H1 (cell line): ENCODE results near the gene MLF2. TPM values are rescaled to one million over a fixed set of nuclear protein-coding genes. Genes with fewer than 3 reads are reported as not detected.

Experiments
- ASH2L ChIP-seq: fragments of 200-600, 300-600 bp; sonication (generic); IDR thresholded peaks from one replicate; pipeline ENCODE4 v1.7.1; 2017; ENCODE audit warnings: low read length
- CBX8 ChIP-seq: fragments of 300-800, 300-1000 bp; sonication (generic); IDR thresholded peaks from 2 replicates; pipeline ENCODE4 v1.7.1; 2016; ENCODE audit warnings: low read depth, low read length, borderline replicate concordance
- CEBPB ChIP-seq: IDR thresholded peaks from 2 replicates; pipeline ENCODE4 v1.6.1; 2012; ENCODE audit warnings: low read depth, low read length
- CTCF ChIP-seq, 3 experiments: IDR thresholded peaks; 1 replicate in 2 of 3; 2 replicates in 1 of 3; pipeline versions ENCODE4 v1.5.1 to v1.6.1; 2011; ENCODE audit warnings: low read length in 3 of 3, mild to moderate bottlenecking in 3 of 3, inconsistent platforms in 2 of 3, low read depth in 1 of 3, moderate library complexity in 1 of 3; ENCODE audit not compliant: insufficient read depth in 1 of 3; ENCODE audit errors: control extremely low read depth in 1 of 3
- E2F6 ChIP-seq: IDR thresholded peaks from 2 replicates; pipeline ENCODE4 v1.6.1; 2012; ENCODE audit warnings: inconsistent platforms
- HDAC2 ChIP-seq, 2 experiments: fragments of 300-600 bp in 1 of 2; sonication (generic) in 1 of 2; IDR thresholded peaks; 2 replicates each; pipeline ENCODE4 v1.6.1; 2011 to 2012; ENCODE audit warnings: low read depth in 2 of 2, low read length in 2 of 2, mild to moderate bottlenecking in 2 of 2, moderate library complexity in 2 of 2, borderline replicate concordance in 1 of 2, inconsistent platforms in 1 of 2
- JUN ChIP-seq: IDR thresholded peaks from 2 replicates; pipeline ENCODE4 v1.6.1; 2011; ENCODE audit warnings: low read depth, mild to moderate bottlenecking, improper control_type of control experiment, low read length
- JUND ChIP-seq: IDR thresholded peaks from 2 replicates; pipeline ENCODE4 v1.6.1; 2011; ENCODE audit warnings: mild to moderate bottlenecking, improper control_type of control experiment, low read length
- MAFK ChIP-seq: IDR thresholded peaks from 2 replicates; pipeline ENCODE4 v1.6.1; 2012; ENCODE audit warnings: low read depth, mild to moderate bottlenecking, improper control_type of control experiment, low read length
- NANOG ChIP-seq: IDR thresholded peaks from 2 replicates; pipeline ENCODE4 v1.6.1; 2011; ENCODE audit warnings: low read length, low read depth, mild to moderate bottlenecking, inconsistent platforms; ENCODE audit not compliant: insufficient read depth, poor library complexity, severe bottlenecking
- NRF1 ChIP-seq: IDR thresholded peaks from 2 replicates; pipeline ENCODE4 v1.6.1; 2011; ENCODE audit warnings: mild to moderate bottlenecking, low read depth, low read length, improper control_type of control experiment
- PHF8 ChIP-seq: fragments of 200-600 bp; sonication (generic); conservative IDR thresholded peaks from 2 replicates; pipeline ENCODE4 v1.7.1; 2012; ENCODE audit warnings: low read depth, mild to moderate bottlenecking, inconsistent platforms, low read length, moderate library complexity
- POLR2A ChIP-seq, 2 experiments: IDR thresholded peaks; 1 replicate in 1 of 2; 2 replicates in 1 of 2; pipeline ENCODE4 v1.6.1; 2011; ENCODE audit warnings: low read depth in 2 of 2, low read length in 2 of 2, mild to moderate bottlenecking in 2 of 2; ENCODE audit errors: control extremely low read depth in 1 of 2
- POU5F1 ChIP-seq: IDR thresholded peaks from 2 replicates; pipeline ENCODE4 v1.6.1; 2011; ENCODE audit warnings: low read depth, mild to moderate bottlenecking, low read length, moderate library complexity
- RBBP5 ChIP-seq: IDR thresholded peaks from 2 replicates; pipeline ENCODE4 v1.7.1; 2012; ENCODE audit warnings: low read depth, mild to moderate bottlenecking, inconsistent platforms, low read length, moderate library complexity, borderline replicate concordance
- RNF2 ChIP-seq: fragments of 200-900, 300-1000 bp; sonication (generic); IDR thresholded peaks from 2 replicates; pipeline ENCODE4 v1.7.1; 2016; ENCODE audit warnings: borderline replicate concordance, low read depth, mild to moderate bottlenecking, antibody characterized with exemption, low read length; ENCODE audit not compliant: poor library complexity, severe bottlenecking; ENCODE audit errors: missing control alignments
- SIRT6 ChIP-seq: IDR thresholded peaks from one replicate; pipeline ENCODE4 v1.7.1; 2012; ENCODE audit warnings: low read length, inconsistent platforms
- SP1 ChIP-seq: IDR thresholded peaks from 2 replicates; pipeline ENCODE4 v1.6.1; 2011; ENCODE audit warnings: low read depth, low read length
- TAF7 ChIP-seq: optimal IDR thresholded peaks from 2 replicates; pipeline ENCODE3; 2011; ENCODE audit warnings: low read depth, mild to moderate bottlenecking, inconsistent platforms, low read length, moderate library complexity, borderline replicate concordance
- TEAD4 ChIP-seq: IDR thresholded peaks from 2 replicates; pipeline ENCODE4 v1.6.1; 2012; ENCODE audit warnings: low read depth, low read length, inconsistent platforms, mixed read lengths
- polyA plus RNA-seq, 7 experiments: library from polyadenylated mRNA; depleted of rRNA in 3 of 7; stranded (reverse) in 5 of 7; unstranded in 2 of 7; fragments of >200 nt in 5 of 7; fragments of 200-250 nt in 2 of 7; gene quantifications; 1 replicate in 5 of 7; 2 replicates in 1 of 7; 4 replicates in 1 of 7; pipeline versions ENCODE4 v1.2.1 to v1.2.3, GENCODE V29; 2011 to 2013; ENCODE audit warnings: missing spikeins in 2 of 7, mixed read lengths in 2 of 7
- total RNA-seq: library from RNA; stranded (reverse); fragmentation: NEBNext Ultra II Directional; extraction: Animal tissue kit (Norgen Biotek cat#: 25700); gene quantifications from 2 replicates; pipeline ENCODE4 v1.2.1, GENCODE V29; 2021

The MLF2 gene
- total and polyA plus RNA-seq, 2 of the 8 experiments (the other 6 are each of a cell fraction or from before 2014, with no cell fraction given): 229 to 401 TPM

GRCh38 chr12:6765634-6766581, 13.0 kb upstream of the MLF2 start, which contains the start of gene PTMS (continued):
- TF ChIP-seq JUND (no peak), E2F6 (no peak), ASH2L (peak; percentile 62), CEBPB (no peak), RNF2 (no peak), HDAC2 (IDR thresholded peaks at IDR 0.05; ENCODE audit: borderline replicate concordance in 1 of 2, low read depth in 2 of 2, low read length in 2 of 2) (0 out of 4 replicates have a peak, but pooled peaks of 1 of the 2 experiments have one; percentile 20), SP1 (peak; percentile 8; the same call in 1 of the 2 replicates), SIRT6 (no peak), POU5F1 (no peak), POLR2A (IDR thresholded peaks at IDR 0.05; ENCODE audit: control extremely low read depth in 1 of 2, low read depth in 2 of 2, low read length in 2 of 2) (peak in 1 of 2 experiments; percentile 88; a peak in 2 of 3 replicates), NANOG (no peak), PHF8 (peak; percentile 49), RBBP5 (peak; percentile 33), NRF1 (no peak), CTCF (IDR thresholded peaks at IDR 0.05; ENCODE audit: control extremely low read depth in 1 of 3, insufficient read depth in 1 of 3, low read depth in 1 of 3, low read length in 3 of 3) (no peak), CBX8 (no peak), TAF7 (peak; percentile 63), TEAD4 (no peak), MAFK (no peak), JUN (no peak)
